H9 (cell line): ENCODE data around the gene BRD7. TPM values are rescaled to one million over a fixed set of nuclear protein-coding genes. Genes with fewer than 3 reads are reported as not detected.

Experiments used
- DNase-seq: peaks from one replicate; pipeline ENCODE4 v3.0.0-alpha.2; 2017
- H2AFZ ChIP-seq: one replicate; pipeline ENCODE4 v1.6.1; 2013; ENCODE audit warnings: mild to moderate bottlenecking, low read length, control low read depth, moderate library complexity
- H2AK5ac ChIP-seq: 2 replicates; pipeline ENCODE4 v1.6.1; 2013; ENCODE audit warnings: low read length, control low read depth, mixed read lengths; ENCODE audit not compliant: insufficient read length
- H2BK120ac ChIP-seq: one replicate; pipeline ENCODE4 v1.6.1; 2013; ENCODE audit warnings: low read depth, mild to moderate bottlenecking, low read length, control low read depth, inconsistent platforms; ENCODE audit not compliant: poor library complexity, severe bottlenecking
- H2BK12ac ChIP-seq: 2 replicates; pipeline ENCODE4 v1.6.1; 2013; ENCODE audit warnings: low read length, control low read depth, mixed read lengths, low read depth; ENCODE audit not compliant: insufficient read length
- H2BK15ac ChIP-seq: 2 replicates; pipeline ENCODE4 v1.6.1; 2013; ENCODE audit warnings: low read depth, low read length, control low read depth
- H2BK20ac ChIP-seq: one replicate; pipeline ENCODE4 v1.6.1; 2013; ENCODE audit warnings: low read depth, mild to moderate bottlenecking, low read length, control low read depth, inconsistent platforms; ENCODE audit not compliant: poor library complexity, severe bottlenecking
- H2BK5ac ChIP-seq: 2 replicates; pipeline ENCODE4 v1.6.1; 2013; ENCODE audit warnings: low read length, control low read depth, mixed read lengths; ENCODE audit not compliant: insufficient read length
- H3K14ac ChIP-seq: 2 replicates; pipeline ENCODE4 v1.6.1; 2013; ENCODE audit warnings: low read length, control low read depth; ENCODE audit not compliant: insufficient read depth
- H3K18ac ChIP-seq: 2 replicates; pipeline ENCODE4 v1.6.1; 2013; ENCODE audit warnings: low read depth, mild to moderate bottlenecking, mixed read lengths, low read length, control low read depth; ENCODE audit not compliant: insufficient read length
- H3K23ac ChIP-seq: 2 replicates; pipeline ENCODE4 v1.6.1; 2013; ENCODE audit warnings: low read length, control low read depth, mixed read lengths, low read depth; ENCODE audit not compliant: insufficient read length
- H3K23me2 ChIP-seq: 2 replicates; pipeline ENCODE4 v1.6.1; 2013; ENCODE audit warnings: low read depth, mild to moderate bottlenecking, mixed read lengths, low read length, control low read depth; ENCODE audit not compliant: insufficient read length, poor library complexity, severe bottlenecking
- H3K27ac ChIP-seq: 2 replicates; pipeline ENCODE4 v1.5.1; 2013; ENCODE audit warnings: low read length, control low read depth, mixed read lengths, low read depth; ENCODE audit not compliant: insufficient read length
- H3K27me3 ChIP-seq: 2 replicates; pipeline ENCODE4 v1.6.1; 2013; ENCODE audit warnings: low read length, control low read depth, inconsistent platforms; ENCODE audit not compliant: insufficient read depth
- H3K4ac ChIP-seq: 2 replicates; pipeline ENCODE4 v1.6.1; 2013; ENCODE audit warnings: low read depth, mild to moderate bottlenecking, control low read depth, inconsistent platforms, low read length, moderate library complexity
- H3K4me1 ChIP-seq: 2 replicates; pipeline ENCODE4 v1.6.1; 2013; ENCODE audit warnings: low read length, control low read depth, inconsistent platforms; ENCODE audit not compliant: insufficient read depth
- H3K4me2 ChIP-seq: 2 replicates; pipeline ENCODE4 v1.6.1; 2013; ENCODE audit warnings: low read length, control low read depth, mixed read lengths; ENCODE audit not compliant: insufficient read length, insufficient read depth
- H3K56ac ChIP-seq: 2 replicates; pipeline ENCODE4 v1.6.1; 2013; ENCODE audit warnings: low read depth, mild to moderate bottlenecking, mixed read lengths, low read length, control low read depth; ENCODE audit not compliant: insufficient read length
- H3K79me1 ChIP-seq: 2 replicates; pipeline ENCODE4 v1.6.1; 2013; ENCODE audit warnings: low read depth, mild to moderate bottlenecking, moderate library complexity, low read length, control low read depth, inconsistent platforms; ENCODE audit not compliant: insufficient read depth, poor library complexity, severe bottlenecking
- H3K79me2 ChIP-seq: 2 replicates; pipeline ENCODE4 v1.6.1; 2013; ENCODE audit warnings: low read length, control low read depth, inconsistent platforms; ENCODE audit not compliant: insufficient read depth
- H3K9ac ChIP-seq: 2 replicates; pipeline ENCODE4 v1.6.1; 2013; ENCODE audit warnings: low read length, control low read depth, mixed read lengths; ENCODE audit not compliant: insufficient read length; ENCODE audit errors: extremely low read depth
- H3K9me3 ChIP-seq: one replicate; pipeline ENCODE4 v1.6.1; 2013; ENCODE audit warnings: low read depth, low read length, inconsistent platforms; ENCODE audit not compliant: control insufficient read depth
- H3T11ph ChIP-seq: one replicate; pipeline ENCODE4 v1.6.1; 2013; ENCODE audit warnings: mild to moderate bottlenecking, low read length, control low read depth, inconsistent platforms
- H4K20me1 ChIP-seq: one replicate; pipeline ENCODE4 v1.6.1; 2013; ENCODE audit not compliant: control insufficient read depth, insufficient read length, insufficient read depth
- H4K5ac ChIP-seq: 2 replicates; pipeline ENCODE4 v1.6.1; 2013; ENCODE audit warnings: low read depth, mild to moderate bottlenecking, mixed read lengths, low read length, control low read depth; ENCODE audit not compliant: insufficient read length
- H4K8ac ChIP-seq: replicated peaks from 2 replicates; pipeline ENCODE4 v1.6.1; 2013; ENCODE audit warnings: low read length, control low read depth, mixed read lengths, low read depth; ENCODE audit not compliant: insufficient read length
- H4K91ac ChIP-seq: 2 replicates; pipeline ENCODE4 v1.6.1; 2013; ENCODE audit warnings: low read depth, mild to moderate bottlenecking, moderate library complexity, mixed read lengths, low read length, control low read depth; ENCODE audit not compliant: insufficient read length
- H3K27ac Mint-ChIP-seq, 3 experiments: 2 replicates in 2 of 3; 3 replicates in 1 of 3; pipeline ENCODE4 v1.8.0; 2020 to 2021; ENCODE audit warnings: mixed read lengths in 3 of 3, mild to moderate bottlenecking in 1 of 3, moderate library complexity in 1 of 3
- H3K27me3 Mint-ChIP-seq: 2 replicates; pipeline ENCODE4 v1.8.0; 2021; ENCODE audit warnings: low read depth, mild to moderate bottlenecking, moderate library complexity, mixed read lengths
- H3K36me3 Mint-ChIP-seq, 3 experiments: 2 replicates in 2 of 3; 3 replicates in 1 of 3; pipeline ENCODE4 v1.8.0; 2020 to 2021; ENCODE audit warnings: low read depth in 3 of 3, mixed read lengths in 3 of 3; ENCODE audit not compliant: insufficient read depth in 1 of 3
- H3K4me1 Mint-ChIP-seq, 2 experiments: 2 replicates each; pipeline ENCODE4 v1.8.0; 2020; ENCODE audit warnings: mixed read lengths in 2 of 2
- H3K4me3 Mint-ChIP-seq, 2 experiments: 2 replicates in 1 of 2; 3 replicates in 1 of 2; pipeline ENCODE4 v1.8.0; 2020 to 2021; ENCODE audit warnings: mild to moderate bottlenecking in 2 of 2, mixed read lengths in 2 of 2, moderate library complexity in 1 of 2
- H3K9me3 Mint-ChIP-seq, 2 experiments: 2 replicates in 1 of 2; 3 replicates in 1 of 2; pipeline ENCODE4 v1.8.0; 2020; ENCODE audit warnings: mild to moderate bottlenecking in 2 of 2, mixed read lengths in 2 of 2, moderate library complexity in 1 of 2
- WGBS: extraction: QIAGEN DNeasy Blood & Tissue Kit; methylation state at CpG from one replicate; pipeline ENCODE4 v1.1.7; 2013; ENCODE audit warnings: missing lambda C conversion rate, low lambda C conversion rate, mixed read lengths; ENCODE audit not compliant: insufficient read length; ENCODE audit errors: extremely low coverage; 5-methylcytosine and 5-hydroxymethylcytosine counted together
- total RNA-seq: library from RNA; stranded (reverse); gene quantifications from 2 replicates; pipeline ENCODE4 v1.2.1, GENCODE V29; 2021
- TF ChIP-seq, protein P1 (sequence below): fragments of 200-600 bp; sonication (generic); conservative IDR thresholded peaks from 3 replicates; pipeline ENCODE4 v1.8.0; 2021; ENCODE audit warnings: antibody characterized with exemption, mild to moderate bottlenecking

Gene BRD7
- total RNA-seq, 1 experiment from 2014 or later, result 112 TPM

DNA sequence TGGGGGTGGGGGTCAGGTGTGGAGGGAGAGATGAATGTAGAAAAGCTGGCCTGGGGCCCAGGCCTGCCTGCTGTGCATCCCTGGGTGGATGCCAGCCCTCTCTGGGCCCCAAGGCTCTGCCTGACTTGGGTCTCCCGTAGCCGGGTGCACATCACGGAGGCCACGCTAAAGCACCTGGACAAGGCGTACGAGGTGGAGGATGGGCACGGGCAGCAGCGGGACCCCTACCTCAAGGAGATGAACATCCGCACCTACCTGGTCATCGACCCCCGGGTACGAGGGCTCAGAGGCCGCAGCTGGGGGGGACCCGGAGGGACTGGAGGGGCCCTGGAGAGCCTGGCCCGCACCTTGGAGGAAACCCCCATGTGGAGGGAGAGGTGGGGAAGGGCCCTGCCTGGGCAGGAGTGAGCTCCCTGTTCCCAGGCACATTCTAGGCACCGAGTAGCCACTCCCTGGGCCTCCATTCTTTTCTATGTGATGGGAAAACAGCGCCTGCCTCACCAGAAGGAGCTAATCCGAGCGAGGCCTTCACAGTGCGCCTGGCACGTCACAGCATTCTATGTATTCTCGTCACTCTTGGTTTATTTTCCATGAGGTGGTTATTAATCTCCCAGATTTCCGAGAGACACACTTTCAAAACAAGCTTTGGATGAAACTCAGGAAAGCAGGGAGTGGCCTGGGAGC, 67.7 kb downstream of the BRD7 start:
- Histone ChIP-seq H2BK20ac (no peak overlapping the region), H3K56ac (no peak overlapping the region), H3K9ac (no peak overlapping the region), H4K5ac (no peak overlapping the region), H3K4me2 (no peak overlapping the region), H3K23me2 (no peaks in the 10 kb centered on the region), H2BK5ac (no peak overlapping the region), H3K79me2 (no peaks in the 10 kb centered on the region), H3K18ac (no peak overlapping the region), H3K4me1 (no peaks in the 10 kb centered on the region), H3K27ac (no peak overlapping the region), H4K91ac (no peak overlapping the region), H3K9me3 (no peaks in the 10 kb centered on the region), H2AFZ (no peak overlapping the region), H3K14ac (no peak overlapping the region), H4K20me1 (no peaks in the 10 kb centered on the region), H2BK12ac (no peak overlapping the region), H4K8ac (no peak overlapping the region), H3K23ac (no peak overlapping the region), H2BK120ac (no peak overlapping the region), H2BK15ac (no peak overlapping the region), H3K4ac (no peak overlapping the region), H3K27me3 (no peaks in the 10 kb centered on the region), H3T11ph (no peak overlapping the region), H3K79me1 (no peaks in the 10 kb centered on the region), H2AK5ac (no peak overlapping the region)
- Mint-ChIP-seq H3K27ac (no peak overlapping the region), H3K36me3 (no peaks in the 10 kb centered on the region), H3K9me3 (no peaks in the 10 kb centered on the region), H3K27me3 (no peaks in the 10 kb centered on the region), H3K4me3 (no peak overlapping the region), H3K4me1 (peaks cover 2 to 6% of the 10 kb centered on the region in 2 experiments; a peak in 3 of 4 replicates)
- TF ChIP-seq, protein P1, sequence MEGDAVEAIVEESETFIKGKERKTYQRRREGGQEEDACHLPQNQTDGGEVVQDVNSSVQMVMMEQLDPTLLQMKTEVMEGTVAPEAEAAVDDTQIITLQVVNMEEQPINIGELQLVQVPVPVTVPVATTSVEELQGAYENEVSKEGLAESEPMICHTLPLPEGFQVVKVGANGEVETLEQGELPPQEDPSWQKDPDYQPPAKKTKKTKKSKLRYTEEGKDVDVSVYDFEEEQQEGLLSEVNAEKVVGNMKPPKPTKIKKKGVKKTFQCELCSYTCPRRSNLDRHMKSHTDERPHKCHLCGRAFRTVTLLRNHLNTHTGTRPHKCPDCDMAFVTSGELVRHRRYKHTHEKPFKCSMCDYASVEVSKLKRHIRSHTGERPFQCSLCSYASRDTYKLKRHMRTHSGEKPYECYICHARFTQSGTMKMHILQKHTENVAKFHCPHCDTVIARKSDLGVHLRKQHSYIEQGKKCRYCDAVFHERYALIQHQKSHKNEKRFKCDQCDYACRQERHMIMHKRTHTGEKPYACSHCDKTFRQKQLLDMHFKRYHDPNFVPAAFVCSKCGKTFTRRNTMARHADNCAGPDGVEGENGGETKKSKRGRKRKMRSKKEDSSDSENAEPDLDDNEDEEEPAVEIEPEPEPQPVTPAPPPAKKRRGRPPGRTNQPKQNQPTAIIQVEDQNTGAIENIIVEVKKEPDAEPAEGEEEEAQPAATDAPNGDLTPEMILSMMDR, result no peak
- no CpG with 5 or more reads among the region's 23 CpGs for WGBS
- DNase-seq, result no peak
